HG03575 (cell line): Measurements from ENCODE around the gene TRIM74.
"Not testable (repeated sequence)": the region's sequence is repeated elsewhere in the genome, so short reads cannot be mapped to it uniquely, and the experiment has no call there.

Source experiments
- ATAC-seq: cut with Tn5 transposase; IDR thresholded peaks from one replicate; pipeline ENCODE4 v1.9.1; 2021; ENCODE audit not compliant: unreplicated experiment, insufficient number of reproducible peaks, low FRiP score; ENCODE audit errors: extremely low read depth

The TRIM74 gene

DNA sequence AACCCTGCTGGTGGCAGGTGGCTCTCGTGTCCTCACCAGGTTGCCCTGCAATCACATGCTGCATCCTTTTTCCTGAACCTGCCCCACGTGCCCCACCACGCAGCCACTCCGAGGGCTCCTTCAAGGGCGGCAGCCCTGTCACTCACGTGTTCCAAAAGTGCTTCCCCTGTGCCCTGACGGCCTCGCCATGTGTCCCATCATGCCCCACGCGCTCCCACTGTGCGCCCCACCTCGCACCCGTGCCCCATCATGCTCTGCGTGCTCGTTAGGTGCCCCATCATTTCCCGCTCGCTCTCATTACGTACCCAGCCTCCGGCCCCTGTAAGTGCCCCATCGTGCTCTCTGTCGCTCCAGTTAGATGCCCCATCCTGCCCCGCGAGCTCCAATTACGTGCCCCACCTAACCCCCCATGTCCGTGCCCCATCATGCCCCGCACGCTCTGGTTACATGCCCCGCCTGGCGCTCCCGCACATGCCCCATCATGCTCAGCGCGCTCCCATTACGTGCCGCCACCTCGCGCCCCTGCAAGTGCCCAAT lies at the start of gene TRIM74:
TRIM74 (minus strand) TSS at position 487 of the 537 bp plus-strand sequence. CDS start 3,309 bp downstream, outside the sequence.
- ATAC-seq: not testable (repeated sequence)

DNA sequence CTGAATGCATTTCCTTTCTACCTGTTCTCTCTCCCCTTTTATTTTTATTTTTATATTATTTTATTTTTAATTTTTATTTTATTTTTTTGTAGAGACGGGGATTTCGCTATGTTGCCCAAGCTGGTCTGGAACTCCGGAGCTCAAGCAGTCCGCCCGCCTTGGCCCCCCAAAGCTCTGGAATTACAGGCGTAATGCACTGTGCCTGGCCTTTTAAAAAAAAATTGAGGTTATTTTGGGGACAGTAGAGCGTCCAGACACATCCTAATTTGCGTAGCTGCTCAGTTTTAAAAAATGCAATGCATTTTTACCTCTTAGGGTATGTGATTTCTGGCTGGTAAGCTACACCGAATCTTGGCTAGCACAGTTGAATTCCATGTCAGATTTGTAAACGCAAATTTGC lies 37.2 kb upstream of the TRIM74 start:
- ATAC-seq: not testable (repeated sequence)

DNA sequence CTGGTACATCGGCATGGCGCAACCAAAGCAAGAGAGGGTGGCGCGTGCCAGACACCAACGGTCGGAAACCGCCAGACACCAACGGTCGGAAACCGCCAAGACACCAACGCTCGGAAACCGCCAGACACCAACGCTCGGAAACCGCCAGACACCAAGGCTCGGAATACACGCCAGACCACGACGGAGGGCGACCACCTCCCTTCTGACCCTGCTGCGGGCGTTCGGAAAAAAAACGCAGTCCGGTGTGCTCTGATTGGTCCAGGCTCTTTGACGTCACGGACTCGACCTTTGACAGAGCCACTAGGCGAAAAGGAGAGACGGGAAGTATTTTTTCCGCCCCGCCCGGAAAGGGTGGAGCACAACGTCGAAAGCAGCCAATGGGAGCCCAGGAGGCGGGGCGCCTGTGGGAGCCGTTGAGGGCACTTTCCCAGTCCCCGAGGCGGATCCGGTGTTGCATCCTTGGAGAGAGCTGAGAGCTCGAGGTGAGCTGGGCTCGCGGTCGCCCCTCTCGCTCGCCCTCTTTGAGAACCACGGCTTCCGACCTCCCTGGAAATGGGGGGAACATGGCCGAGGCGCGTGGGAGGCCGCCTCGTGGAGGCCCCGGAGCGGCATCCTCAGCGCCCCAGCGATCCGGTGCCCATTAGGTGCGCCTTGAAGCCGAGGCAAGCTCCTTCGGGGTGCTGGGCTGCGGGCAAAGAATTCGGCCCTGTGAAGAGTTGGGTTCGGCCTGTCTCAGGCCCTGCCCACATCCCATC lies 36.6 kb upstream of the TRIM74 start:
- not testable (repeated sequence) for ATAC-seq

DNA sequence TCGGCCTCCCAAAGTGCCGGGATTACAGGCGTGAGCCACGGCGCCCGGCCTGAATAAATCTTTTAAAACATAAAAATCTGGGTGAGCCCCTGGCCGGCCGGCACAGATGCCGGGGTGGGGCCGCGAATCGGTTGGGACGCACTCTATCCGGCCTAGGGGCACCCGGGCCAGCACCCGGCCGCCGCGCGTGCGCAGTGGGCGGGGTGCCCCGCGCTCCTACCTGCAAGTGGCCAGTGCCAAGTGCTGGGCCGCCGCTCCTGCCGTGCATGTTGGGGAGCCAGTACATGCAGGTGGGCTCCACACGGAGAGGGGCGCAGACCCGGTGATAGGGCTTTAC lies 36.1 kb upstream of the TRIM74 start:
- ATAC-seq: not testable (repeated sequence)

DNA sequence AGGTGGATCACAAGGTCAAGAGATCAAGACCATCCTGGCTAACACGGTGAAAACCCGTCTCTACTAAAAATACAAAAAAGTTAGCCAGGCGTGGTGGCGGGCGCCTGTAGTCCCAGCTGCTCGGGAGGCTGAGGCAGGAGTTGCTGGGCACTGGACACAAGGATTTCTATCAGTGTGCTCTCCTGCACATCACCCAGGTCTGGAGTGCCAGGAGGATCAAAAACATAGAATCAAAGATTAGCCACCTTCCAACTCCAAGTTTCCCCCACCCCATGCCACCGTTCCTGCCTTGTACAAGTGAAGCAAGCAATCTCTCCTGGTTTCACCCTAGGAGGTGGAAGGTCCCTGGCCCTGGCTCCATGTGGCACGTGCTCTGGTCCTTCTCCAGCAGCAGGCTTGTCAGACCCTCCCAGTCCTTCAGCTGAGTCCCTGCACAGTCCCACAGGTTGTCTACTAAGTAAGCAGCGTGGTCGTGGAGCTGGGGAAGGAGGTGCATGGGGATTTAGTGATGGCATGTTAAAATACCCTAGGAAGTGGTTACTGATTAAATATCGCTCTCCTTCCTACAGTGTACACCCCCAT lies 28.7 kb upstream of the TRIM74 start:
- ATAC-seq: not testable (repeated sequence)

DNA sequence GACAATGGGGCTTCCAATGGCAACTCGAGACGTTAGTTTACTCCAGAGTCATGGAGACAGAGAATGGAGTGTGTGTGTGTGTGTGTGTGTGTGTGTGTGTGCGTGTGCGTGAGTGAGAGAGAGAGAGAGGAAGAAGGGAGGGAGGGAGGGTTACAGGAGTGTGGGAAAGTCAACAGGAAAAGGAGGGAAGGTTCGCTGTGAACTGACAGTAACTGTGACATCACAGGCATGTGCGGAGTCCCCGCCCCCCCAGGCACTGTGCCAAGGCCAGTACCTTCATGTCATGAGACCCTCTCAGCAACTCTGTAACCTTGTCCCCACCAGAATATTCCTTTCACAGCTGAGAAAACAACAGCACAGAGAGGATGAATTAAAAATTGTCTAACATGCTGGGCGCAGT lies 28.2 kb upstream of the TRIM74 start:
- not testable (repeated sequence) for ATAC-seq

DNA sequence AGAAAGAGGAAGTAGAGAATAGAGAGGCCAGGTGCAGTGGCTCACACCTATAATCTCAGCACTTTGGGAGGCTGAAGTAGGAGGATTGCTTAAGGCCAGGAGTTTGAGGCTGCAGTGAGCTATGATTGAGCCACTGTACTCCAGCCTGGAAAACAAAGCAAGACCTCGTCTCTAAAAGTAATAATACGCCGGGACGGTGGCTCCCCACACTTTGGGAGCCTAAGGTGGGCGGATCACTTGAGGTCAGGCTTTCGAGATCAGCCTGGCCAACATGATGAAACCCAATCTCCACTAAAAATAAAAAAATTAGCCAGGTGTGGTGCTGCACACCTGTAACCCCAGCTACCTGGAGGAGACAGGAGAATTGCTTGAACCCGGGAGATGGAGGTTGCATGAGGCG lies 26.2 kb upstream of the TRIM74 start:
- ATAC-seq: not testable (repeated sequence)

DNA sequence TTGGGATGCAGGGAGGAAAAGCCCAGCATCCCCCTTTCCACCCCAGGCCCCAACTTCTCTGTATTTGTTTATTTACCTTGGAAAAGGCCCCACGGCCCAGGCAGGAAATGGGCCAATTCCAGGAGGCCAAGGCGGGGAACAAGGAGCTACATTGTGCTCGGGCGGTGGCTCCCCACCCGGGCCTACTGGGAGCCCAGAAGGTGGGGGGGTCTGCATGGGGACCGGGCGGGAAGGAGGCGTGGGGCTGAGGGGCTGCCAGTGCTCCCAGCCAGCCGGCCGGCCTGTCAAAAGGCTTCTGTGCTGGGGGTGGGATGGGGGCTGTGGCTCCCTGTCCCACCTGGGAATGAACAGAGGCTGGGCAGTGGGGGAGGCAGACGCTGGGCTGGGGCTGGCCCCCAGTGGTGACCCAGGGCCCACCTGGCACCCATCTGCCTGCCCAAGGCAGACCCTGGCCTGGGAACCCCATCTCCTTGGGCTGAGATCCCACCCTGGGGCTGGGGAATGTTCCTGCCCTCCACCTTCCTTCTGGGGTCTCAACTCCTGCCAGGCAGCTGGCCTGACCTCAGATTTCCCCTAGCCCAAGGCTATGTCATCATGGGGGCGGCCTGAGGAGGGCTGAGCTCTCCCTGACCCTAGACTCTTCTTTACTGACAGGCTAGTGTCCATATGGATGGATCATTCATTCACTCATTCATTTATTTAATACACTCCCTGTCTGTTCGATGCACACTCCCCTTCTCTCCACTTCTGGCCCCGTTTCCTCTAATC lies 21.1 kb upstream of the TRIM74 start:
- not testable (repeated sequence) for ATAC-seq

DNA sequence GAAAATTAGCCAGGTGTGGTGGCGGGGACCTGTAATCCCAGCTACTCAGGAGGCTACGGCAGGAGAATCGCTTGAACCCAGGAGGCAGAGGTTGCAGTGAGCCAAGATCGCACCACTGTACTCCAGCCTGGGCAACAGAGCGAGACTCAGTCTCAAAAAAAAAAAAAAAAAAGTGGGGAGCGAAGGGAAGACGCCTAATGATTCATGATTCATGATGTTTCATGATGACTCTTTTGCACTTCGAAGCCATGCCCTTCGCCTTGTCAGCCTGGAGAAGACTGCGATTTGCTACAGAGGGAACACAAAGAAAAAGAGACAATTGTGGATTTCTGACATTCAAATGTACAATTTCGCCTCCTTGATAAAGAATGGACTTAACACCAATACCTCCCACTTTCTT lies 12.8 kb upstream of the TRIM74 start:
- not testable (repeated sequence) for ATAC-seq

DNA sequence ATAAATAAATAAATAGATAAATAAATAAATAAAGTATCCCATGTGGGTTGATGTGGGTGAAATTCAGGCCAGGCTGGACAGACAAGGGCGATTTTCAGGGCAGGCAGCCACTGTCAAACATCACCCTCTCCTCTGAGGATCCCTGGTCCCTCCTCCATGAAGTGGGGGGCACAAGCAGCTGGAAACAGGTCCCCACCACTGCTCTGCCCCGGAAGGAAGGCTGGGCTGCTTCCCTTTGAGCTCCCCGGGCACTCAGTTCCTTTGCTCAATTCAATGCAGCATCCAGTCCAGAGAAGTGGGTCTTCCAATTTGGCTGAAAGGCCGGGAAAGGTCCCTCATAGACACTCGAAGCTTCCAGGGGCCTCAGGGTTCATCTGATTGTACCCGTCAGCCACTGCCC lies 11.1 kb upstream of the TRIM74 start:
- ATAC-seq: not testable (repeated sequence)

DNA sequence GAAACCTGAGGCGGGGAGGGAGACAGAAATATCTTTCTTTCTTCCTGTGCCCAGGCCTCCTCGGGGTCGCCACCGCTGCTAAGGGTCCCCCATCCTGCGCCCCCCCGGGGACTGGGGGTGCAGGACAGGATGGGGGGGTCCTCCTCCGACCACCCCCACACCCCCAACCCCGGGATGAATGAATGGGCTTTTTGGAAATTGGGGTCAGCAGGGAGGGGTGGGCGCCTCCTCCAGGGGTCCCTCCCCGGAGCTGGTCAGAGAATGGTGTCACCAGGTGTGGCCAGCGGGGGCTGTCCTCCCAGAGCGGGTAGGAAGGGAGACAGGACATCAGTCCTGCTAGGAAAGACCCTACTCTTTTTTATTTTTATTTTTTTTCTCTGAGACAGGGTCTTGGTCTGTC lies 7.2 kb upstream of the TRIM74 start:
- ATAC-seq: not testable (repeated sequence)

DNA sequence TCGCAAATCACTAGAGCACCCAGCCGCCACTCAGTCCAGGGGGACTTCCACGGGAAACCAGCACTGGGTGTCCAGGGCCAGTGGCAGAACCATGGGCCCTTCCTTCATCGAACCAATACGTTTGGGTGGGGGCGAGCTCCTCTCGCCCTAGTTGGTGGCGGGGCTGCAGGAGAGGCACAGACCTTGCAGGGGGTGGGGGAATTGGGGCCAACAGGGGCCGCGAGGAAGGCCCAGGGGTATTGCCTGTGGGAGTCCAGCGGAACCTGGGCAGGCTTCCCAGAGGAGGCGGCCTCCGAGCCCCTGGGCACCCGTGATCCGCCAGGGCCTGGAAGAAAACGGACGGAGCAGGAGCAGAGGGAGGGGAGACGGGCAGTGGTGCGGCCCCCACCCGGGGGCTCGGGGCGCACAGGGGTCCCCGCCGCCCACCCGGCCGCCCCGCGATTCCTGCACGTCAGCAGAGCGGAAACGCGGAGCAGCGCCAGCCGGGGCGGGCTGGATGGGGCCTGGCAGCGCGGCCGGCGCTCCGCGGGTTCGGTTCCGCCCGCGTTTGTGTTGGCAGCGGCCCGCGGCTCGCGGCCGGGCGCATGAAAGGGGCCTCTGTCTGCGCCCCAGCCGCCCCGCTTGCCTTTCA lies 6.5 kb upstream of the TRIM74 start:
- ATAC-seq: not testable (repeated sequence)

DNA sequence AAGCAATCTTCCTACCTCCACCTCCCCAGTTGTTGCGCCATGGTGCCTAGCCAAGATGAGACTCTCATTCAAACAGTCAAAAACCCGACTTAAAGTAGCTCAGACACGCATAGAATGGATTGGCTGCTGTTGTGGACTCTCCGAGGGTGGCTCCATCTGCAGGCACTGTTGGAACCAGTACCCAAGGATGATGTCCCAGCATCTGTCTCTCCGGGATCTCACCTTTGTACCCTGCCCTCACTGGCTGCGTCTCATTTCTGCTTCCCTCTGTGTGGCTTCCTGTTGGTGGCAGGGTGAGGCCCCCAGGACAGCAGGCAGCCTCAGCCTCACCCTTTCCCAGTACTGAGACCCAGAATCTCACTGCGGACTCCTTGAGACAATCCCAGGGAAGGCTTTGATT lies 5.5 kb upstream of the TRIM74 start:
- ATAC-seq: not testable (repeated sequence)

DNA sequence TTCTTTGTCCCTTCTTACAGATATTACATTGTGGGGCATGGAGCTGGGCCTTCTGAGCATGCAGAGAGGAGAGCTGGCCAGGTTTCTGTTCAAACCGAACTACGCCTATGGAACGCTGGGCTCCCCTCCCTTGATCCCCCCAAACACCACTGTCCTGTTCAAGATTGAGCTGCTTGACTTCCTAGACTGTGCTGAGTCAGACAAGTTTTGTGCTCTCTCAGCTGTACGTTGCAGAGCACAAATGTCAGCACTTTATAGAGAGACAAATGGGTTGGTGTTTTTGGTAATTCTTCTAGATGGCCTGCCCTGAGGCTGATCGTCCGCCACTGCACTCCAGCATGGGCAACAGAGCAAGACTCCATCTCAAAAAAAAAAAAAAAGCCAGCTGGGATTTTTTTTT lies 2.2 kb upstream of the TRIM74 start:
- not testable (repeated sequence) for ATAC-seq

DNA sequence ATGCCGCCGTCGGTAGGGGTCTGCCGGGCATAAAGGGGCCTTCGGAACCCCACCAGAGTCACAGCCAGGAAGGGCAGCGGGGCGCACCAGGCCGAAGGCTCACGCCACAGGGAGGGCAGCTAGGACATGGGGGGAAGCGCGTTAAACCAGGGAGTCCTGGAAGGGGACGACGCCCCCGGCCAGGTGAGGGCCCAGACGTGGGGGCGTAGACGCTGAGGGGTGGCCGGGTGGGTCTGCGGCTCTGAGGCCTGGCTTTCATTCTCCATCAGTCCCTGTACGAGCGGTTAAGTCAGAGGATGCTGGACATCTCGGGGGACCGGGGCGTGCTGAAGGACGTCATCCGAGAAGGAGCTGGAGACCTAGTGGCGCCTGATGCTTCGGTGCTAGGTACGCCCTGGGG lies 422 bp upstream of the TRIM74 start:
- ATAC-seq: not testable (repeated sequence)

DNA sequence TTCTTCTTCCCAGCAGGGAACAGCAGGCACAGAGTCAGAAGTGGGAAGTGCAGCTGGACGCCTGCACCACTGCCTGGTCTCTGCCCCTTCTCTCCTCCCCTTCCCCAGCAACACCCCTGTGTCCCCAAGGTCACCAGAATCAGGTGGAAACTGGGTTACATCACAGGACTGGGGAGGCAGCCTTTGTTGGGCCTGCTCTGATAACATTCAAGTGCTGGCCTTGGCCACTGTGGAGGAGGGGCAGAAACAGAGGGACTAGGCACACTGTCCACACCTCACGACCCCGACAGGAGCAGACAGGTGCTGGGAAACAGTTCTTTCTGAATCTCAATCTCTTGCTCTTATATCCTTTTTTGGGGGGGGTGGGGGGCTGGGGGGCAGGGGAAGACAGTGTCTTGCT lies 2.4 kb downstream of the TRIM74 start:
- not testable (repeated sequence) for ATAC-seq

DNA sequence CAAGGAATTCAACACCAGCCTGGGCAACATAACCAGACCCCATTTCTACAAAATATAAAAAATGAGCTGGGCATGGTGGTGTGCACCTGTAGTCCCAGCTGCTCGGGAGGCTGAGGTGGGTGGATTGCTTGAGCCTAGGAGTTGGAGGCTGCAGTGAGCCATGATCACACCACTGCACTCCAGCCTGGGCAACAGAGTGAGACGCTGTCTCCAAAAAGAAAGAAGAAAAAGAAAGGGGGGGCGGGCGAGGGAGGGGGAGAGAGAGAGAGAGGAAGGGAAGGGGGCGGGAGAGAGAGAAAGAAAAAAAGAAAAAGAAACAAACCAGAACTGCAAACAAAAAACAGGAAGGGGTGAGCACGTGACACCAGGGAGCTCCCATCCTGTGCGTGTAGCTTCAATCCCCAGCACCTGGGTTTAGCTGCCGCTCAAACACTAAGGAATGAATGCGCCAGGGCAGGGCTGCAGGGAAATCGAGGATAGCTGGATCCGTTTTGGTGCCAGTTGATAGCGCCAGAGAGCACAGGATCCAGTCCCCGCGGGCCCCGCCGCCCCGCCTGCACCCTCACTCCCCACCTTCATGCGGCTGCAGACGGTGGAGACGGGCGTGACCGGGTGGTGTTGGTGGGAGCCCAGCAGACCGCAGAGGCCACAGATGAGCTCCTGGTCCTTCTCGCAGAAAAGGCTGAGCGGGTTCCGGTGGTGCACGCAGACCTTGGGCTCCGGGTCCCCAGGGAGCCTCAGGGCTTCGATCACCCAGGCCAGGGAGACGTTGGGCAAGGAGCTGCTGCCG lies 3.9 kb downstream of the TRIM74 start:
- not testable (repeated sequence) for ATAC-seq

DNA sequence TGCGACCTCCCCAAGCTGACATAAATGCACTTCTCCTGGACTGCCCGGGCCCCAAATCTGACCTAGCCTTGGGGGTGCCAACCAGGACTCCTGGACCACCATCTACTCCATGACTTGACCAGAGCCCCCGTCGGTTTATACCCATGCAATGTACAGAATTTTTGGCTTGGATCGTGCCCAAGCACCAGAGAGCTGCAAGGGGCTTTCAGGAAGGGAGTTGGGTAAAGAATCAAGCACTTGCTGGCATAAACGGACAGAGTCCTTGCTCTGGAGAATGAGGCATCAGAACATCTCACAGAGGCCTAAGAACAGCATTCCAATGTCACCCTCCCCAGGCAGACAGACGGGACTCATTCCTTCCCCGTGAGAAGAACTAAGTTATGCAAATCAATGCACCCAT lies 6.2 kb downstream of the TRIM74 start:
- not testable (repeated sequence) for ATAC-seq

DNA sequence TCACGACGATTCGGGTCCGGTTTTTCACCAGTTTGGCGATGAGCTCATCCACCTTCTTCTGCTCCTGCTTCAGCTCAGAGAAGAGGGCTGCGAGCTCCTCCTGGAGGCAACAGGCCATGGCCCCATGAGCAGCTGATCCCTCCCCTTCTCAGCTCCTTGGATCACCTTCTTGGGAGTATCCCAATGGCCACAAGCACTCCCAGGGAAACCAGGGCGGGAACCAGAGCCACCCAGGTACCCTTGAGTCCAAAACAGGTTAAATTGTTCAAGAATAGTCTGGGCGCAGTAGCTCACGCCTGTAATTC lies 8.0 kb downstream of the TRIM74 start:
- ATAC-seq: not testable (repeated sequence)
